Measurements from ENCODE around the gene TCEA2.

The TCEA2 gene

DNA sequence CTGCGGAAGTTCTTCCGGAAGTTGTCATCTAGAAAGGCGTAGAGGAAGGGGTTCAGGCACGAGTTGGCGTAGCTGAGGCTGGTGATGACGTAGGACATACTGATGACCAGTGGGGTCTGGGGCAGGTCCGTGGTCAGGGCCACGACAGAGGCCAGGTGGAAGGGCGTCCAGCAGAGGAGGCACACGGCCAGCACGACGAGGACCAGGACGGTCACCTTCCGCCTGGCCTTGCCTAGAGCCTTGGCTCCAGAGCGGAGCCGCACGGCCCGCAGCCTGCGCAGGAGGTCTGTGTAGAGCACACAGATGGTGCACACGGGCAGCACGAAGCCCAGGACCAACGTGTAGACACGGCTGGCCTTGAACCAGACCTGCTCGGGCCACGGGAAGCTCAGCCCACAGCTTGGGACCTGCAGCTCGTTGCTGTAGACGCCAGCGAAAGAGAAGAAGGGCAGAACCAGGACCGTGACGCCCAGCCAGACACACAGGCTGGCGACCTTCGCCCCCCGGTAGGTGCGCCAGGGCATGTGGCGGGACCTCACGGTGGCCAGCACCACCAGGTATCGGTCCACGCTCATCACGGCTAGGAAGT, 42.9 kb downstream of the TCEA2 start:
- Histone ChIP-seq H3K4me1 (ENCODE audit: low read depth, poor library complexity, severe bottlenecking) (no peaks in the 10 kb centered on the region), H4K20me1 (ENCODE audit: insufficient read depth) (no peaks in the 10 kb centered on the region), H3K4me2 (no peak overlapping the region), H3K9ac (no peak overlapping the region), H3K79me2 (ENCODE audit: insufficient read depth, low read depth) (no peaks in the 10 kb centered on the region), H3K27ac (no peak overlapping the region), H3K27me3 (ENCODE audit: insufficient read depth, low read depth) (peaks cover 92% of the 10 kb centered on the region), H3K4me3 (IDR thresholded peaks at IDR 0.05; ENCODE audit: insufficient read depth, low read depth, low read length) (no peak overlapping the region), H3K36me3 (ENCODE audit: insufficient read depth) (no peaks in the 10 kb centered on the region), H2AFZ (ENCODE audit: low read depth) (no peak overlapping the region)
- TF ChIP-seq, protein P1, sequence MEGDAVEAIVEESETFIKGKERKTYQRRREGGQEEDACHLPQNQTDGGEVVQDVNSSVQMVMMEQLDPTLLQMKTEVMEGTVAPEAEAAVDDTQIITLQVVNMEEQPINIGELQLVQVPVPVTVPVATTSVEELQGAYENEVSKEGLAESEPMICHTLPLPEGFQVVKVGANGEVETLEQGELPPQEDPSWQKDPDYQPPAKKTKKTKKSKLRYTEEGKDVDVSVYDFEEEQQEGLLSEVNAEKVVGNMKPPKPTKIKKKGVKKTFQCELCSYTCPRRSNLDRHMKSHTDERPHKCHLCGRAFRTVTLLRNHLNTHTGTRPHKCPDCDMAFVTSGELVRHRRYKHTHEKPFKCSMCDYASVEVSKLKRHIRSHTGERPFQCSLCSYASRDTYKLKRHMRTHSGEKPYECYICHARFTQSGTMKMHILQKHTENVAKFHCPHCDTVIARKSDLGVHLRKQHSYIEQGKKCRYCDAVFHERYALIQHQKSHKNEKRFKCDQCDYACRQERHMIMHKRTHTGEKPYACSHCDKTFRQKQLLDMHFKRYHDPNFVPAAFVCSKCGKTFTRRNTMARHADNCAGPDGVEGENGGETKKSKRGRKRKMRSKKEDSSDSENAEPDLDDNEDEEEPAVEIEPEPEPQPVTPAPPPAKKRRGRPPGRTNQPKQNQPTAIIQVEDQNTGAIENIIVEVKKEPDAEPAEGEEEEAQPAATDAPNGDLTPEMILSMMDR (conservative IDR thresholded peaks at IDR 0.05; ENCODE audit: low read depth, low read length), result no peak

DNA sequence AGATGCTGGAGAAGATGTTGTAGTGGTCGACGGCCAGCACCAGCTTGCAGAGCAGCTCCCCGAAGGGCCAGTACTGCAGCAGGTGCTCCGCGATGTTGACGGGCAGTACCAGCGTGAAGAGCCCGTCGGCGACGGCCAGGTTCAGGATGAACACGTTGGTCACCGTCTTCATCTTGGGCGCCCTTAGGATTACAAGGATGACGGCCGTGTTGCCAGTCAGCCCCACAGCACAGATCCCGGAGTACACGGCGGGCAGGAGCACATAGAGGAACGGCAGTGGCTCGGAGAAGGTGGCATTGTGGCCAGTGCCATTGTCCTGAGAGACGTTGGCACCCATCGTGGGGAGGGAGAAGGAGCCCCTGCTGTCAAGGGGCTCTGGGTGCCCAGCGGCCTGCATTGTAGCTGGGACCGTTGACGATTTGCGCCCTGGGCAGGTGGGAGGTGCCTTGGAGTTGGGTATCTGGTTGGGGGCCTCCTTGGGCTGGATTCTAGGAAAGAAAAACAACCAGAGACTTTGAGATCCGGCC, 43.5 kb downstream of the TCEA2 start:
- no peak overlapping the region for H3K4me2 ChIP-seq
- H3K27ac ChIP-seq, result no peak overlapping the region
- no peaks in the 10 kb centered on the region for H4K20me1 ChIP-seq (ENCODE audit: insufficient read depth)
- no peaks in the 10 kb centered on the region for H3K79me2 ChIP-seq (ENCODE audit: insufficient read depth, low read depth)
- H3K36me3 ChIP-seq (ENCODE audit: insufficient read depth), result no peaks in the 10 kb centered on the region
- H3K4me1 ChIP-seq (ENCODE audit: low read depth, poor library complexity, severe bottlenecking), result no peaks in the 10 kb centered on the region
- no peak overlapping the region for H3K9ac ChIP-seq
- H2AFZ ChIP-seq (ENCODE audit: low read depth), result no peak overlapping the region
- TF ChIP-seq, protein P1 (conservative IDR thresholded peaks at IDR 0.05; ENCODE audit: low read depth, low read length), result no peak
- H3K4me3 ChIP-seq (IDR thresholded peaks at IDR 0.05; ENCODE audit: insufficient read depth, low read depth, low read length), result no peak overlapping the region
- H3K27me3 ChIP-seq (ENCODE audit: insufficient read depth, low read depth), result peaks cover 90% of the 10 kb centered on the region

DNA sequence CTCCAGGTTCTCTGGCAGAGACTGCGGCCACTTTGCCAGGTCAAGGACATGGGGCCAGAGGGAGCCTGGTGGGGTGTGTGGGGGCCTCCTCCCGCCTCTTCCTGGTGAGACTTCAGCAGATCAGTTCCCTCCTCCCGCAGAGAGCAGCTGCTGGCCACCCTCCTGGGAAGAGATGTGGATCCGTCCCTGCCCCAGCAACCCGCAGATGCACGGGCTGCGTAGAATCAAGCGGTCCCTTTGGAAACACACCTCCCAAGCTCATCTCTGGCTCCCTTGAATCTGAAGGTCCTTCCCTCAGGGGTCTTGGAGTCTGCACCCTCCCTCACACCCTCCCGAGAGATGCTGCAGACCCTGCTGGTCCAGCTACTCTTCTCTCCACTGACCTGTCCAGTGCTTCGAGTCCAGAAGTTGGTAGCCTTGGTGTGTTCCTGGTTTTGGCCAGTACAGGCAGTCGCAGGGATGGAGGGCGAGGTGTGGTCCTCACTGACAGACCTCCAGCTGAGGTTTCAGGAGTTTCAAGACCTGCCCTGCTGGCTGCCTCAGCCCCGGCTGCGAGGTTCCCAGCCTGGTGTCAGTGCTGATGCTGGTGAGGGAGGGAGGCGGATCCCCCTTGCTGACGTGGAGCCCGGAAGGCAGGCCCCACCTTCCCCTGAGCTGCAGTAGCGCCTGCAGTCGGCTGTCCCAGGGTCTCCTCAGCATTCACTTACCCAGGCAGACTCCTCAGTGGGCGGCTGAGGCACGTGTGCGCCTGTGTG, 44.2 kb downstream of the TCEA2 start, which contains the start of gene NPBWR2:
TSS of gene NPBWR2 (minus strand) at position 585 of the 755 bp plus-strand sequence. CDS start 734 bp downstream, outside the sequence.
- TF ChIP-seq, protein P1 (conservative IDR thresholded peaks at IDR 0.05; ENCODE audit: low read depth, low read length), result no peak
- peaks cover 91% of the 10 kb centered on the region for H3K27me3 ChIP-seq (ENCODE audit: insufficient read depth, low read depth)
- no peak within 1 kb of the TSS for H3K9ac ChIP-seq
- H3K4me1 ChIP-seq (ENCODE audit: low read depth, poor library complexity, severe bottlenecking), result no peaks in the 10 kb centered on the region
- H3K79me2 ChIP-seq (ENCODE audit: insufficient read depth, low read depth), result no peaks in the 10 kb centered on the region
- H2AFZ ChIP-seq (ENCODE audit: low read depth), result no peak within 1 kb of the TSS
- H3K4me2 ChIP-seq, result no peak within 1 kb of the TSS
- H3K27ac ChIP-seq, result no peak within 1 kb of the TSS
- no peak within 1 kb of the TSS for H3K4me3 ChIP-seq (IDR thresholded peaks at IDR 0.05; ENCODE audit: insufficient read depth, low read depth, low read length)
- no peaks in the 10 kb centered on the region for H3K36me3 ChIP-seq (ENCODE audit: insufficient read depth)
- H4K20me1 ChIP-seq (ENCODE audit: insufficient read depth), result no peaks in the 10 kb centered on the region

DNA sequence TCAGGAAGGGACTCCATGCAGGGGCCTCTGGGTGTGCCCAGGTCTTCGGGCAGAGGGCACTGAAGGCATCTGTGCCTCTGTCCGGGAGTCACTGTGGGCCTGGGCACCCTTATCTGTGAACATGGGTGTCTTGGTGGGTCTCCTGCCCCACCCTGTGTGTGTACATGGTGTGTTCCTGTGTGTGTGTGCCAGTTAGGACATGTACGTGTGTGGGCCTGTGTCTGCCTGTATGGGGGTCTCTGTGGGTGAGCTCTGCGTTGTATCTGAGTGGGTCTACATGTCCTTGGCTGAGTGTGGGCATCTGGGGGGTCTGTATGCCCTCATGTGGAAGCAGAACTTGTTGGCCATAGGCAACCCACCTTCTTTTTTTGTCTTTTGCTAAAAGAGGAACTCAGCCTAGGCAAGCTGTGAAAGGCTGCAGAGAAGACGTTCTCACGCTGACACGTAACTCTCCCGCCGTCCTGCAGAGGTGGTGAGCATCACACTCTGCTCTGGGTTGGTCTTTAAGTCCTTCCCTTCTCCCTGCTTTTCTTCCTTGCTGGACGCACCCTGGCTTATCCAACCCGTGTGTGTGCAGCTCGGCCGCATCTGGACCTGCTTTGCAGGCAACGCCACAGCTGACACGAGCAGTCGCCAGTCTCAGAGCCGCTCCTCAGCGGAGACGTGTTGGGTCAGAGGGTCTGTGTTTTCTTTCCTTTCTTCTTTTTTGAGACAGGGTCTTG, 44.9 kb downstream of the TCEA2 start:
- H3K36me3 ChIP-seq (ENCODE audit: insufficient read depth), result no peaks in the 10 kb centered on the region
- no peaks in the 10 kb centered on the region for H3K79me2 ChIP-seq (ENCODE audit: insufficient read depth, low read depth)
- no peak overlapping the region for H2AFZ ChIP-seq (ENCODE audit: low read depth)
- H3K4me2 ChIP-seq, result no peak overlapping the region
- H3K4me1 ChIP-seq (ENCODE audit: low read depth, poor library complexity, severe bottlenecking), result no peaks in the 10 kb centered on the region
- H3K9ac ChIP-seq, result no peak overlapping the region
- H3K27me3 ChIP-seq (ENCODE audit: insufficient read depth, low read depth), result peaks cover 91% of the 10 kb centered on the region
- no peak overlapping the region for H3K4me3 ChIP-seq (IDR thresholded peaks at IDR 0.05; ENCODE audit: insufficient read depth, low read depth, low read length)
- H3K27ac ChIP-seq, result no peak overlapping the region
- TF ChIP-seq, protein P1 (conservative IDR thresholded peaks at IDR 0.05; ENCODE audit: low read depth, low read length), result no peak
- no peaks in the 10 kb centered on the region for H4K20me1 ChIP-seq (ENCODE audit: insufficient read depth)
